Measurements from ENCODE around the gene POU2AF2. TPM values are rescaled to one million over a fixed set of nuclear protein-coding genes. Genes with fewer than 3 reads are reported as not detected.
"Not testable (repeated sequence)": the region's sequence is repeated elsewhere in the genome, so short reads cannot be mapped to it uniquely, and the experiment has no call there.

POU2AF2 gene
- total and polyA plus RNA-seq, 4 donors: not detected

GRCh38 chr11:111221208-111221607 is 24.3 kb upstream of the POU2AF2 start:
- no peak for DNase-seq (ENCODE audit: low read depth in 4 of 6, low spot score in 6 of 6)
- H3K27ac ChIP-seq (ENCODE audit: low read depth, low read length): no peak overlapping the region
- no peaks in the 10 kb centered on the region for H3K27me3 ChIP-seq (ENCODE audit: control insufficient read depth, insufficient read depth, low read length)
- H3K4me1 ChIP-seq (ENCODE audit: control insufficient read depth, insufficient read depth, low read length): no peaks in the 10 kb centered on the region
- 90% methylated on average over 2 of the region's 4 CpGs for WGBS (ENCODE audit: insufficient coverage)
- no peaks in the 10 kb centered on the region for H3K36me3 ChIP-seq (ENCODE audit: control insufficient read depth, insufficient read depth, low read length)
- H3K4me3 ChIP-seq (ENCODE audit: low read depth, low read length): no peak overlapping the region
- H3K9me3 ChIP-seq (ENCODE audit: control insufficient read depth, insufficient read depth, low read length): peaks cover 4% of the 10 kb centered on the region

GRCh38 chr11:111221936-111222335 is 23.6 kb upstream of the POU2AF2 start:
- not testable (repeated sequence) for H3K27ac ChIP-seq (ENCODE audit: low read depth, low read length); H3K9me3 ChIP-seq (ENCODE audit: control insufficient read depth, insufficient read depth, low read length); H3K27me3 ChIP-seq (ENCODE audit: control insufficient read depth, insufficient read depth, low read length); H3K36me3 ChIP-seq (ENCODE audit: control insufficient read depth, insufficient read depth, low read length); H3K4me1 ChIP-seq (ENCODE audit: control insufficient read depth, insufficient read depth, low read length); DNase-seq (ENCODE audit: low read depth in 4 of 6, low spot score in 6 of 6); H3K4me3 ChIP-seq (ENCODE audit: low read depth, low read length)
- 97% methylated on average over 34 of the region's 39 CpGs for WGBS (ENCODE audit: insufficient coverage)

DNA sequence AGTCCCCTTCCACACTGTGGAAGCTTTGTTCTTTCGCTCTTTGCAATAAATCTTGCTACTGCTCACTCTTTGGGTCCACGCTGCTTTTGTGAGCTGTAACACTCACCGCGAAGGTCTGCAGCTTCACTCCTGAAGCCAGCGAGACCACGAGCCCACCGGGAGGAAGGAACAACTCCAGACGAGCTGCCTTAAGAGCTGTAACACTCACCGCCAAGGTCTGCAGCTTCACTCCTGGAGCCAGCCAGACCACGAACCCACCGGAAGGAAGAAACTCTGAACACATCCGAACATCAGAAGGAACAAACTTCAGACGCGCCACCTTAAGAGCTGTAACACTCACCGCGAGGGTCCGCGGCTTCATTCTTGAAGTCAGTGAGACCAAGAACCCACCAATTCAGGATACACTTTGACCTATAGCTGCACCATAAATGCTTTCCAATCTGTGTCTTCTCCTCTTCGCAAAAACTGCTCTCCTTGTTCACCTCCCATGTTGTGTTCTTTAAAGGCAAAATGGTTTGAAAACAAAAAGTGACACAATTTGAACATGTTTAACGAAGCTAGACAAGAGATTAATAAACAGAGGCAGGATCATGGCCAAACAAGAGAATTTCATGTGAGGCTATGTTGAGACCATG is 22.6 kb upstream of the POU2AF2 start:
- H3K27me3 ChIP-seq (ENCODE audit: control insufficient read depth, insufficient read depth, low read length); H3K4me1 ChIP-seq (ENCODE audit: control insufficient read depth, insufficient read depth, low read length); H3K27ac ChIP-seq (ENCODE audit: low read depth, low read length); H3K36me3 ChIP-seq (ENCODE audit: control insufficient read depth, insufficient read depth, low read length); H3K9me3 ChIP-seq (ENCODE audit: control insufficient read depth, insufficient read depth, low read length); H3K4me3 ChIP-seq (ENCODE audit: low read depth, low read length); DNase-seq (ENCODE audit: low read depth in 4 of 6, low spot score in 6 of 6): not testable (repeated sequence)
- WGBS (ENCODE audit: insufficient coverage): 89% methylated on average over 18 of the region's 20 CpGs

GRCh38 chr11:111225881-111226280 is 19.6 kb upstream of the POU2AF2 start:
- H3K27me3 ChIP-seq (ENCODE audit: control insufficient read depth, insufficient read depth, low read length): no peaks in the 10 kb centered on the region
- H3K4me1 ChIP-seq (ENCODE audit: control insufficient read depth, insufficient read depth, low read length): peaks cover 5% of the 10 kb centered on the region
- no peaks in the 10 kb centered on the region for H3K9me3 ChIP-seq (ENCODE audit: control insufficient read depth, insufficient read depth, low read length)
- peak in 2 of 6 donors; percentile 18 to 84 for DNase-seq (ENCODE audit: low read depth in 4 of 6, low spot score in 6 of 6)
- no peaks in the 10 kb centered on the region for H3K36me3 ChIP-seq (ENCODE audit: control insufficient read depth, insufficient read depth, low read length)
- WGBS (ENCODE audit: insufficient coverage): no CpG with 5 or more reads among the region's 3 CpGs
- H3K27ac ChIP-seq (ENCODE audit: low read depth, low read length): no peak overlapping the region
- no peak overlapping the region for H3K4me3 ChIP-seq (ENCODE audit: low read depth, low read length)

DNA sequence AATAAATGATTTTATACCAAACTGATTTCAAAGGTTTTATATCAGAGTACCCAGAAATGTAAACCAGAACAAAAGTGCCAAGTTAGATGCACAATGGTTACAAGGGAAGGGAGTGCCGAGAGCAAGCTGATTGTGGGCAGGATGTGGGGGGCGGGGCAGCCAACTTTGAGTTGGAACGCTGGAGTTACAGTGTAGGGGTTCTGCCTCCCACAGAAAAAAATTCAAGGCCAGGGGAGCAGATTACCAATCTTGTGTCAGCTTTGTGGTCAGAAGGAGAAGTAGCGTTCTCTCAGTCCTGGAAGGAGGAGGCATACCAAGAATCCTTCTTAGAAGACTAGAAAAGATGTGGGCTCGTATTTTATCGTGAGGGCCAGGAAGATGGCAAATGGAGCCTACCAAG is 15.9 kb upstream of the POU2AF2 start:
- Histone ChIP-seq H3K4me1 (ENCODE audit: control insufficient read depth, insufficient read depth, low read length) (peaks cover 5% of the 10 kb centered on the region), H3K27ac (ENCODE audit: low read depth, low read length) (no peak overlapping the region), H3K36me3 (ENCODE audit: control insufficient read depth, insufficient read depth, low read length) (no peaks in the 10 kb centered on the region), H3K4me3 (ENCODE audit: low read depth, low read length) (no peak overlapping the region), H3K27me3 (ENCODE audit: control insufficient read depth, insufficient read depth, low read length) (no peaks in the 10 kb centered on the region), H3K9me3 (ENCODE audit: control insufficient read depth, insufficient read depth, low read length) (no peaks in the 10 kb centered on the region)
- 67% methylated on average over 3 of the region's 6 CpGs for WGBS (ENCODE audit: insufficient coverage)
- DNase-seq (ENCODE audit: low read depth in 4 of 6, low spot score in 6 of 6): no peak

DNA sequence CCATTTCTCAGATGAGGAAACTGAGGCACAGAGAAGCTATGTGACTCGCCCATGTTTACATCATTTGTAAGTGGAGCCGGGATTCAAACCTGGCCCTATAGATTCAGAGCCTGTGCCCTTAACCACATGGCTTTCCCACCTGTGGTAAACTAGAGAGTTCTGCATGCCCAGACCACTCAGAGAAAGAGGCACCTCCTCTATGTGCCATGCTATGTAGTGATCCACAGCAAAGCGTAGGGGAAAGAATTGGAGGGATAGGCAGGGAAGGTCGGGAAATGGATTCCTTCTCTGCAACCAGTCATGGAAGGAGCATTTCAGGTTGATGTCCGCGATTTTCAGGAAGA is 15.4 kb upstream of the POU2AF2 start:
- Histone ChIP-seq H3K9me3 (ENCODE audit: control insufficient read depth, insufficient read depth, low read length) (no peaks in the 10 kb centered on the region), H3K36me3 (ENCODE audit: control insufficient read depth, insufficient read depth, low read length) (no peaks in the 10 kb centered on the region), H3K4me3 (ENCODE audit: low read depth, low read length) (peak overlapping the region; percentile 53), H3K27ac (ENCODE audit: low read depth, low read length) (no peak overlapping the region), H3K4me1 (ENCODE audit: control insufficient read depth, insufficient read depth, low read length) (peaks cover 5% of the 10 kb centered on the region), H3K27me3 (ENCODE audit: control insufficient read depth, insufficient read depth, low read length) (no peaks in the 10 kb centered on the region)
- 34% methylated on average over 5 of the region's 6 CpGs for WGBS (ENCODE audit: insufficient coverage)
- no peak for DNase-seq (ENCODE audit: low read depth in 4 of 6, low spot score in 6 of 6)

GRCh38 chr11:111231836-111232235 is 13.7 kb upstream of the POU2AF2 start:
- DNase-seq (ENCODE audit: low read depth in 4 of 6, low spot score in 6 of 6): no peak
- Histone ChIP-seq H3K27ac (ENCODE audit: low read depth, low read length) (no peak overlapping the region), H3K4me3 (ENCODE audit: low read depth, low read length) (no peak overlapping the region), H3K4me1 (ENCODE audit: control insufficient read depth, insufficient read depth, low read length) (peaks cover 5% of the 10 kb centered on the region), H3K9me3 (ENCODE audit: control insufficient read depth, insufficient read depth, low read length) (no peaks in the 10 kb centered on the region), H3K36me3 (ENCODE audit: control insufficient read depth, insufficient read depth, low read length) (no peaks in the 10 kb centered on the region), H3K27me3 (ENCODE audit: control insufficient read depth, insufficient read depth, low read length) (no peaks in the 10 kb centered on the region)
- 75% methylated on average over 3 of the region's 3 CpGs for WGBS (ENCODE audit: insufficient coverage)

- Histone ChIP-seq H3K27me3 (ENCODE audit: control insufficient read depth, insufficient read depth, low read length) (no peaks in the 10 kb centered on the region), H3K9me3 (ENCODE audit: control insufficient read depth, insufficient read depth, low read length) (no peaks in the 10 kb centered on the region), H3K36me3 (ENCODE audit: control insufficient read depth, insufficient read depth, low read length) (no peaks in the 10 kb centered on the region), H3K27ac (ENCODE audit: low read depth, low read length) (no peak overlapping the region), H3K4me3 (ENCODE audit: low read depth, low read length) (no peak overlapping the region), H3K4me1 (ENCODE audit: control insufficient read depth, insufficient read depth, low read length) (no peaks in the 10 kb centered on the region)
- no CpG with 5 or more reads among the region's 2 CpGs for WGBS (ENCODE audit: insufficient coverage)
- DNase-seq (ENCODE audit: low read depth in 4 of 6, low spot score in 6 of 6): no peak
Measured at GRCh38 chr11:111236383-111236782, 9.1 kb upstream of the POU2AF2 start.

DNA sequence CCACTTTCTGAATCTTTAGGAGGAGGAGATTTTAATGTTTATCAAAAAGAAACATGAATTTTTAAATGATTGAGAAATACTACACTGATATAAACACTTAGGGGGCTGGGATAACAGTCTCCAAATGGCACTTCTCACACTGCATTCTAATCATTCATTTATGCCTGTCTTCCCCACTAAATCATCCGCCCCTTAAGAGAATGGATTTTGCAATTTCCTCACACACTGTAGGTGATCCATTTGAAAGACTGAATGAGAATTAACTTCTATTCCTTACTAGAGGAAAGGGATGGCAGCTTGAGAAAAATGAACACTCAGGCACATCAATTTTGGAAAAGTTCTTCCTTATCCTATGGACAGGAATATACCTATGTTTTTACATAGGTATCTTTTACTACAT is 7.6 kb upstream of the POU2AF2 start:
- H3K36me3 ChIP-seq (ENCODE audit: control insufficient read depth, insufficient read depth, low read length): no peaks in the 10 kb centered on the region

DNA sequence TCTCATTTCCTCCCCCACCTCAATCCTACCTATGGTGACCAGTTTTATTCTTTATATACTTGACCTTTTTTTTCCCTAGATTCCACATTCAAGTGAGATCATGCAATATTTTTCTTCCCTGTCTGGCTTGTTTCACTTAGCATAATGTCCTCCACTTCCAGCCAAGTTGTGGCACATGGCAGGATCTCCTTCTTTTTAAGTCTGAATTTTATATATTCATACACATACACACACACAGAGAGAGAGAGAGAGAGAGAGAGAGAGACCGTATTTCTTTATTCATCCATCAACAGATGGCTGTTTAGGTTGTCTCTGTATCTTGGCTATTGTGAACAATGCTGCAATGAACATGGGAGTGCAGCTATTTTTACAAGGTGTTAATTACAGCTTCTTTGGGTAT is 1.4 kb downstream of the POU2AF2 start:
- Histone ChIP-seq H3K36me3 (ENCODE audit: control insufficient read depth, insufficient read depth, low read length) (no peaks in the 10 kb centered on the region), H3K27ac (ENCODE audit: low read depth, low read length) (no peak overlapping the region), H3K4me3 (ENCODE audit: low read depth, low read length) (no peak overlapping the region), H3K27me3 (ENCODE audit: control insufficient read depth, insufficient read depth, low read length) (no peaks in the 10 kb centered on the region), H3K4me1 (ENCODE audit: control insufficient read depth, insufficient read depth, low read length) (no peaks in the 10 kb centered on the region), H3K9me3 (ENCODE audit: control insufficient read depth, insufficient read depth, low read length) (no peaks in the 10 kb centered on the region)
- DNase-seq (ENCODE audit: low read depth in 4 of 6, low spot score in 6 of 6): peak in 1 of 6 donors; percentile 65
- WGBS (ENCODE audit: insufficient coverage): no CpG with 5 or more reads among the region's 1 CpG

More for the DNA sequence above, 7.6 kb upstream of the POU2AF2 start:
- H3K4me3 ChIP-seq (ENCODE audit: low read depth, low read length): no peak overlapping the region
- WGBS (ENCODE audit: insufficient coverage): no CpG with 5 or more reads among the region's 1 CpG
- peak in 1 of 6 donors; percentile 75 for DNase-seq (ENCODE audit: low read depth in 4 of 6, low spot score in 6 of 6)
- H3K4me1 ChIP-seq (ENCODE audit: control insufficient read depth, insufficient read depth, low read length): no peaks in the 10 kb centered on the region
- no peak overlapping the region for H3K27ac ChIP-seq (ENCODE audit: low read depth, low read length)
- H3K9me3 ChIP-seq (ENCODE audit: control insufficient read depth, insufficient read depth, low read length): no peaks in the 10 kb centered on the region
- H3K27me3 ChIP-seq (ENCODE audit: control insufficient read depth, insufficient read depth, low read length): no peaks in the 10 kb centered on the region
